ENCODE results near the gene LRRC8D.

The LRRC8D gene

GRCh38 chr1:89934461-89934860 is 113.6 kb downstream of the LRRC8D start:
- no peak for TF ChIP-seq CTCF (conservative IDR thresholded peaks at IDR 0.05)

GRCh38 chr1:89935235-89935634 is 114.4 kb downstream of the LRRC8D start:
- TF ChIP-seq CTCF (conservative IDR thresholded peaks at IDR 0.05) = no peak
- H3K27ac ChIP-seq = no peak overlapping the region

More at GRCh38 chr1:89934461-89934860, 113.6 kb downstream of the LRRC8D start:
- no peak overlapping the region for H3K27ac ChIP-seq

- no peak for TF ChIP-seq CTCF (conservative IDR thresholded peaks at IDR 0.05)
- no peak overlapping the region for H3K27ac ChIP-seq
These were observed 115.9 kb downstream of the LRRC8D start for GRCh38 chr1:89936694-89937093.

- H3K27ac ChIP-seq = no peak overlapping the region
- TF ChIP-seq CTCF (conservative IDR thresholded peaks at IDR 0.05) = no peak
These were observed 117.6 kb downstream of the LRRC8D start for GRCh38 chr1:89938171-89939055.

- TF ChIP-seq CTCF (conservative IDR thresholded peaks at IDR 0.05) = no peak
- no peak overlapping the region for H3K27ac ChIP-seq
These were observed 118.3 kb downstream of the LRRC8D start for GRCh38 chr1:89939059-89939570.

GRCh38 chr1:89939693-89940438 is 119.0 kb downstream of the LRRC8D start:
- H3K27ac ChIP-seq = no peak overlapping the region
- no peak for TF ChIP-seq CTCF (conservative IDR thresholded peaks at IDR 0.05)

- TF ChIP-seq CTCF (conservative IDR thresholded peaks at IDR 0.05) = no peak
- H3K27ac ChIP-seq = no peak overlapping the region
These were observed 120.4 kb downstream of the LRRC8D start for GRCh38 chr1:89941110-89941766.
